AG04449 (cell line): ENCODE results near the gene SPHK2.
"Not testable (repeated sequence)": the region's sequence is repeated elsewhere in the genome, so short reads cannot be mapped to it uniquely, and the experiment has no call there.

Source experiments
- CTCF ChIA-PET: fragments of 350-600 bp; formaldehyde crosslinking; extraction: SDS; loops from one replicate; lab custom pipeline; 2021; ENCODE audit warnings: antibody characterized with exemption; lab: Yijun Ruan, JAX
- POLR2A ChIA-PET: fragments of 400-600, 350-600 bp; formaldehyde crosslinking; extraction: SDS; loops from one replicate; lab custom pipeline; 2020; ENCODE audit warnings: antibody characterized with exemption, inconsistent platforms; lab: Yijun Ruan, JAX
- DNase-seq: peaks from one replicate; pipeline ENCODE4 v3.0.0-alpha.2; 2010; ENCODE audit warnings: low read depth, low spot score
- H3K4me3 ChIP-seq: 2 replicates; pipeline ENCODE4 v1.5.1; 2011; ENCODE audit warnings: low read depth, mild to moderate bottlenecking, control low read depth, low read length
- CTCF ChIP-seq: IDR thresholded peaks from one replicate; pipeline ENCODE4 v1.5.1; 2011; ENCODE audit warnings: mild to moderate bottlenecking, moderate library complexity, low read length, control low read depth, inconsistent platforms; ENCODE audit not compliant: insufficient read depth; ENCODE audit errors: missing control alignments

The SPHK2 gene

GRCh38 chr19:48630296-48631063, 11.2 kb downstream of the SPHK2 start:
- TF ChIP-seq CTCF = no peak
- no peak for DNase-seq
- ChIA-PET CTCF (interaction anchor here (0.6 kb wide), 1 partner anchor 229 kb away, joined by 3 read pairs; no protein-coding TSS in a partner anchor), POLR2A (interaction anchor here (1.2 to 3.5 kb wide), 2 partner anchors 11 to 363 kb away, joined by 3 to 12 read pairs; partner anchors contain the start of genes RPL18, RUVBL2 and SPHK2)
- H3K4me3 ChIP-seq = no peak overlapping the region

- ChIA-PET CTCF (interaction anchor here (0.8 kb wide), 1 partner anchor 15 kb away, joined by 3 read pairs; the partner anchor contains the start of gene CA11), POLR2A (interaction anchor here (1.2 to 3.5 kb wide), 2 partner anchors 12 to 363 kb away, joined by 3 to 12 read pairs; partner anchors contain the start of genes RPL18, RUVBL2 and SPHK2)
- no peak overlapping the region for H3K4me3 ChIP-seq
- no peak for TF ChIP-seq CTCF
- no peak for DNase-seq
Measured at GRCh38 chr19:48631225-48631624, 11.9 kb downstream of the SPHK2 start.

- CTCF ChIA-PET = interaction anchor here (1.1 to 1.2 kb wide), 2 partner anchors 43 to 48 kb away, joined by 3 to 4 read pairs; no protein-coding TSS in a partner anchor
Measured at GRCh38 chr19:48632286-48632685, 13.0 kb downstream of the SPHK2 start.

GRCh38 chr19:48632692-48633147, 13.4 kb downstream of the SPHK2 start:
- CTCF ChIA-PET = interaction anchor here (0.9 to 1.2 kb wide), 4 partner anchors 43 to 298 kb away, joined by 3 to 4 read pairs (median 3); no protein-coding TSS in a partner anchor
- POLR2A ChIA-PET = interaction anchor here (0.9 to 3.5 kb wide), 3 partner anchors 9 to 16 kb away, joined by 5 to 17 read pairs (median 12); partner anchors contain the start of genes RPL18 and SPHK2
- H3K4me3 ChIP-seq = no peak overlapping the region
- no peak for TF ChIP-seq CTCF
- DNase-seq = no peak

More at GRCh38 chr19:48632286-48632685, 13.0 kb downstream of the SPHK2 start:
- POLR2A ChIA-PET = interaction anchor here (0.9 to 3.5 kb wide), 3 partner anchors 8 to 16 kb away, joined by 5 to 17 read pairs (median 12); partner anchors contain the start of genes RPL18 and SPHK2
- not testable (repeated sequence) for DNase-seq, H3K4me3 ChIP-seq

GRCh38 chr19:48633148-48634035, 14.1 kb downstream of the SPHK2 start:
- no peak for TF ChIP-seq CTCF
- POLR2A ChIA-PET = interaction anchor here (0.8 to 3.5 kb wide), 4 partner anchors 9 to 333 kb away, joined by 3 to 17 read pairs (median 10); partner anchors contain the start of genes RPL18 and SPHK2
- H3K4me3 ChIP-seq = no peak overlapping the region
- CTCF ChIA-PET = interaction anchor here (0.6 to 1.2 kb wide), 5 partner anchors 10 to 299 kb away, joined by 3 to 4 read pairs (median 3); no protein-coding TSS in a partner anchor
- no peak for DNase-seq

GRCh38 chr19:48634036-48634342, 14.7 kb downstream of the SPHK2 start:
- no peak for TF ChIP-seq CTCF
- ChIA-PET POLR2A (interaction anchor here (0.8 to 2.7 kb wide), 3 partner anchors 10 to 332 kb away, joined by 3 to 17 read pairs (median 8); partner anchors contain the start of genes RPL18 and SPHK2), CTCF (interaction anchor here (0.6 to 1.2 kb wide), 2 partner anchors 10 to 300 kb away, joined by 3 read pairs; no protein-coding TSS in a partner anchor)
- no peak for DNase-seq
- peak overlapping the region; percentile 42 for H3K4me3 ChIP-seq
